GM12878 (cell line): Measurements from ENCODE around the gene MSI2. TPM values are rescaled to one million over a fixed set of nuclear protein-coding genes. Genes with fewer than 3 reads are reported as not detected.

ENCODE experiments used
- ATAC-seq: fragments of 200-7000 bp; cut with Tn5 transposase; 3 replicates; pipeline ENCODE4 v1.9.1; 2020; ENCODE audit warnings: mild to moderate bottlenecking, moderate library complexity
- BruUV-seq: library from RNA; stranded (reverse); fragments of 400-500 nt; replicated peaks from 2 replicates; lab custom pipeline; 2021; lab: Mats Ljungman, UMichigan
- CTCF ChIA-PET: fragments of 300-600 bp; sonication (Branson Sonifier 250); formaldehyde crosslinking; extraction: SDS; loops from one replicate; lab custom pipeline; 2021; ENCODE audit warnings: inconsistent platforms; lab: Yijun Ruan, JAX
- POLR2A ChIA-PET: fragments of 350-600 bp; formaldehyde crosslinking; extraction: SDS; loops from one replicate; lab custom pipeline; 2021; ENCODE audit warnings: inconsistent platforms; lab: Charles Lee
- RAD21 ChIA-PET: fragments of 300-600 bp; sonication (Branson Sonifier 250); formaldehyde crosslinking; loops from one replicate; lab custom pipeline; 2023; ENCODE audit warnings: antibody characterized with exemption; ENCODE audit not compliant: unreplicated experiment; lab: Charles Lee
- SMC1A ChIA-PET: fragments of 300-600 bp; sonication (Branson Sonifier 250); formaldehyde crosslinking; loops from one replicate; lab custom pipeline; 2023; ENCODE audit not compliant: unreplicated experiment, uncharacterized antibody; lab: Charles Lee
- DNase-seq: peaks from one replicate; pipeline ENCODE4 v3.0.0-alpha.2; 2011; ENCODE audit warnings: low read depth, low spot score
- FAIRE-seq: peaks from 3 replicates; lab custom pipeline; 2011; peaks lifted over from hg19 to GRCh38; lab: Jason Lieb, UNC
- H2AFZ ChIP-seq: 2 replicates; pipeline ENCODE4 v1.6.0; 2011; ENCODE audit warnings: low read depth, low read length, control low read depth; ENCODE audit not compliant: control insufficient read depth
- H3K27ac ChIP-seq: 2 replicates; pipeline ENCODE4 v1.5.1; 2011; ENCODE audit warnings: control low read depth; ENCODE audit not compliant: control insufficient read depth, insufficient read depth
- H3K27me3 ChIP-seq, 2 experiments: replicated peaks in 1 of 2; 2 replicates each; pipeline versions ENCODE4 v1.6.0 to v1.6.1; 2011; ENCODE audit warnings: low read length in 1 of 2; ENCODE audit not compliant: control insufficient read depth in 2 of 2, insufficient read depth in 2 of 2
- H3K36me3 ChIP-seq, 2 experiments: 2 replicates each; pipeline ENCODE4 v1.5.1; 2011; ENCODE audit warnings: low read length in 1 of 2; ENCODE audit not compliant: control insufficient read depth in 2 of 2, insufficient read depth in 2 of 2
- H3K4me1 ChIP-seq: 2 replicates; pipeline ENCODE4 v1.6.1; 2011; ENCODE audit warnings: mild to moderate bottlenecking, low read length, moderate library complexity, mixed read lengths; ENCODE audit not compliant: control insufficient read depth, insufficient read depth
- H3K4me2 ChIP-seq: 2 replicates; pipeline ENCODE4 v1.6.0; 2011; ENCODE audit warnings: control low read depth; ENCODE audit not compliant: control insufficient read depth, insufficient read depth
- H3K4me3 ChIP-seq: fragments of 200-600 bp; sonication (generic); 2 replicates; pipeline ENCODE4 v1.5.1; 2016
- H3K79me2 ChIP-seq: 2 replicates; pipeline ENCODE4 v1.6.0; 2011; ENCODE audit warnings: low read length; ENCODE audit not compliant: control insufficient read depth, insufficient read depth
- H3K9ac ChIP-seq: 2 replicates; pipeline ENCODE4 v1.8.0; 2011; ENCODE audit warnings: low read length, control low read depth, mixed read lengths; ENCODE audit not compliant: control insufficient read depth, insufficient read depth
- H3K9me3 ChIP-seq: replicated peaks from 3 replicates; pipeline ENCODE4 v1.5.1; 2011; ENCODE audit warnings: mild to moderate bottlenecking, low read length; ENCODE audit not compliant: control insufficient read depth, insufficient read depth
- H4K20me1 ChIP-seq: 2 replicates; pipeline ENCODE4 v1.6.0; 2011; ENCODE audit not compliant: control insufficient read depth, insufficient read depth
- BCLAF1 ChIP-seq: fragments of 450-650 bp; IDR thresholded peaks from 2 replicates; pipeline ENCODE4 v1.6.1; 2017; ENCODE audit warnings: antibody characterized with exemption, mild to moderate bottlenecking, moderate library complexity
- CHD1 ChIP-seq: IDR thresholded peaks from 2 replicates; pipeline ENCODE4 v1.6.1; 2012; ENCODE audit warnings: low read depth, low read length, improper control_type of control experiment
- ETV6 ChIP-seq, 2 experiments: fragments of 450-650 bp in 1 of 2; IDR thresholded peaks in 1 of 2; conservative IDR thresholded peaks in 1 of 2; 2 replicates each; pipeline ENCODE4 v1.6.1; 2014; ENCODE audit warnings: antibody characterized with exemption in 1 of 2, borderline replicate concordance in 1 of 2, low read depth in 1 of 2, mild to moderate bottlenecking in 1 of 2, moderate library complexity in 1 of 2
- IRF4 ChIP-seq: IDR thresholded peaks from 2 replicates; pipeline ENCODE4 v1.6.1; 2011; ENCODE audit warnings: low read depth, low read length
- KDM1A ChIP-seq: fragments of 200-600 bp; sonication (generic); IDR thresholded peaks from 2 replicates; pipeline ENCODE4 v1.6.1; 2016; ENCODE audit warnings: borderline replicate concordance
- MEF2B ChIP-seq: fragments of 450-650 bp; IDR thresholded peaks from 2 replicates; pipeline ENCODE4 v1.6.1; 2018; ENCODE audit warnings: mild to moderate bottlenecking, moderate library complexity; ENCODE audit not compliant: partially characterized antibody, poor library complexity, severe bottlenecking
- NFYA ChIP-seq: IDR thresholded peaks from 2 replicates; pipeline ENCODE4 v1.6.1; 2011; ENCODE audit warnings: low read depth, mild to moderate bottlenecking, low read length, improper control_type of control experiment, borderline replicate concordance
- RUNX3 ChIP-seq: IDR thresholded peaks from 2 replicates; pipeline ENCODE4 v1.6.1; 2012; ENCODE audit warnings: low read length, inconsistent platforms
- SMC3 ChIP-seq: IDR thresholded peaks from 2 replicates; pipeline ENCODE4 v1.6.1; 2011; ENCODE audit warnings: low read length, improper control_type of control experiment, borderline replicate concordance
- SREBF1 ChIP-seq: IDR thresholded peaks from 2 replicates; pipeline ENCODE4 v1.6.1; 2012; ENCODE audit warnings: mild to moderate bottlenecking, low read length
- ZBTB4 ChIP-seq: fragments of 450-650 bp; formaldehyde crosslinking; IDR thresholded peaks from 2 replicates; pipeline ENCODE4 v1.4.0; 2022; ENCODE audit warnings: mild to moderate bottlenecking, moderate library complexity
- ZNF622 ChIP-seq: fragments of 450-650 bp; IDR thresholded peaks from 2 replicates; pipeline ENCODE4 v1.6.1; 2017; ENCODE audit warnings: mild to moderate bottlenecking, inconsistent platforms
- WGBS: methylation state at CpG from one replicate; pipeline ENCODE4 v1.1.6; 2016; ENCODE audit warnings: low lambda C conversion rate; ENCODE audit not compliant: insufficient replicate concordance, insufficient coverage; ENCODE audit errors: missing lambda C conversion rate; 5-methylcytosine and 5-hydroxymethylcytosine counted together
- in situ Hi-C: fragments of 300-500 bp; cut with MboI; formaldehyde crosslinking; loops from 9 replicates; pipeline ENCODE4 v1.14.3; 2018; ENCODE audit warnings: mixed read lengths
- intact Hi-C: fragments of 100-400 bp; cut with micrococcal nuclease; formaldehyde crosslinking; loops from one replicate; pipeline ENCODE4 v1.14.2; 2022; ENCODE audit not compliant: unreplicated experiment
- polyA plus RNA-seq, 11 experiments: library from polyadenylated mRNA; depleted of rRNA in 4 of 11; unstranded in 6 of 11; stranded (reverse) in 5 of 11; fragments of >200 nt; fragmentation: Nextera tagmentation in 4 of 11; fragmentation: Illumina TruSeq in 1 of 11; extraction: Ambion mirVana in 4 of 11; extraction: Trizol in 1 of 11; gene quantifications; 1 replicate in 1 of 11; 2 replicates in 10 of 11; pipeline versions ENCODE4 v1.2.1 to v1.2.3, GENCODE V29; 2011 to 2016; ENCODE audit warnings: inconsistent platforms in 2 of 11, missing spikeins in 2 of 11, low read depth in 1 of 11
- total RNA-seq, 4 experiments: library from RNA; depleted of rRNA in 3 of 4; stranded (reverse); fragments of >200 nt in 3 of 4; fragmentation: Illumina TruSeq in 1 of 4; extraction: Trizol in 1 of 4; gene quantifications; 2 replicates each; pipeline versions ENCODE4 v1.2.1 to v1.2.3, GENCODE V29; 2013 to 2021

MSI2 gene
- total and polyA plus RNA-seq, 10 of the 15 experiments (the other 5 are each of a cell fraction or from before 2014, with no cell fraction given) = 6.1 to 76.1 (median 42.0) TPM

- Histone ChIP-seq H3K9ac (no peak overlapping the region), H3K36me3 (no peaks in the 10 kb centered on the region), H3K9me3 (no peaks in the 10 kb centered on the region; the same call in none of the 3 replicates), H4K20me1 (no peaks in the 10 kb centered on the region), H3K4me3 (no peak overlapping the region), H2AFZ (no peak overlapping the region), H3K27ac (no peak overlapping the region), H3K4me1 (peaks cover 4% of the 10 kb centered on the region), H3K27me3 (no peaks in the 10 kb centered on the region), H3K4me2 (no peak overlapping the region), H3K79me2 (no peaks in the 10 kb centered on the region)
- 92% methylated on average over 1 of the region's 1 CpG for WGBS
- ATAC-seq (no peak), DNase-seq (no peak), FAIRE-seq (no peak)
- no TSS peak for BruUV-seq
- ChIA-PET POLR2A (no interaction called here), CTCF (no interaction called here), SMC1A (no interaction called here), RAD21 (no interaction called here)
- TF ChIP-seq CHD1 = no peak
- no peak for TF ChIP-seq SREBF1
- no peak for TF ChIP-seq RUNX3
- no peak for TF ChIP-seq ETV6 (conservative IDR thresholded peaks at IDR 0.05 in 1 of 2, IDR thresholded peaks at IDR 0.05 in 1 of 2; ENCODE audit: borderline replicate concordance in 1 of 2, low read depth in 1 of 2)
- TF ChIP-seq NFYA = no peak
- no peak for TF ChIP-seq IRF4
- no peak for TF ChIP-seq MEF2B
- TF ChIP-seq ZNF622 = no peak
- intact Hi-C loops (no loop called here), in situ Hi-C loops (no loop called here)
Measured at GRCh38 chr17:57692770-57693169, 436.4 kb downstream of the MSI2 start.

- no peak overlapping the region for H3K4me3 ChIP-seq
- no peaks in the 10 kb centered on the region for H3K36me3 ChIP-seq
- no peak overlapping the region for H2AFZ ChIP-seq
- ChIA-PET POLR2A (no interaction called here), RAD21 (no interaction called here), CTCF (no interaction called here), SMC1A (interaction anchor here (1.0 kb wide), 1 partner anchor 21 kb away, joined by 3 read pairs; no protein-coding TSS in a partner anchor)
- H3K4me1 ChIP-seq = peaks cover 11% of the 10 kb centered on the region
- 80% methylated on average over 1 of the region's 1 CpG for WGBS
- no peak overlapping the region for H3K4me2 ChIP-seq
- no peaks in the 10 kb centered on the region for H4K20me1 ChIP-seq
- H3K79me2 ChIP-seq = no peaks in the 10 kb centered on the region
- no peaks in the 10 kb centered on the region; the same call in none of the 3 replicates for H3K9me3 ChIP-seq
- FAIRE-seq = no peak
- H3K27ac ChIP-seq = no peak overlapping the region
- no peaks in the 10 kb centered on the region for H3K27me3 ChIP-seq
- ATAC-seq = no peak
- DNase-seq = no peak
- no peak overlapping the region for H3K9ac ChIP-seq
- BruUV-seq = no TSS peak
- in situ Hi-C loops (no loop called here), intact Hi-C loops (no loop called here)
- no peak for TF ChIP-seq KDM1A
- TF ChIP-seq BCLAF1 = no peak
- no peak for TF ChIP-seq SMC3
- no peak for TF ChIP-seq ZBTB4 (CRISPR knock-in tag)
Measured at GRCh38 chr17:57694051-57694450, 437.7 kb downstream of the MSI2 start.
